Measurements from ENCODE around the gene TGM2. TPM values are rescaled to one million over a fixed set of nuclear protein-coding genes. Genes with fewer than 3 reads are reported as not detected.
A peak's percentile ranks its signal among the peaks of the same experiment; 100 is the strongest.

The TGM2 gene
- total RNA-seq, 4 donors from 2014 or later, result 31.4 to 216 (median 145) TPM

DNA sequence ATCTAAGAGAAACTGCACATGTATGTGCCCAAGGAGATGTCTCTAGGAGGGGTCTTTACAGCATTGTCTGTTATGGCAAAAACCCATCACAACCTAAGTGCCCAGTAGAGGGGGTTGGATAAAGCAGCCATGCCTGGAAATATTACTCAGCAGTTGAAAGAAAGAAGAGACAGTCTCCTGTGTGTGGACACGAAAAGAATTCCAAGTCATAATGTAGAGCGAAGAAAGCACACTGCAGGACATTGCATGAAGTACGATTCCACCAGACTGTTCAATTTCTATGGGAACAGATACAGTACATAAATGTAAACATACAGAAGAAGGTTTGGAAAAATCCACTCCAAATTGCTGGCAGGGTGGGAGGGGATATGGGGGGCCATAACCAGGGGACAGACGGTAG is 7.3 kb upstream of the TGM2 start:
- no peaks in the 10 kb centered on the region for H3K36me3 ChIP-seq
- TF ChIP-seq POLR2A (IDR thresholded peaks at IDR 0.05), result no peak
- TF ChIP-seq, protein P1, sequence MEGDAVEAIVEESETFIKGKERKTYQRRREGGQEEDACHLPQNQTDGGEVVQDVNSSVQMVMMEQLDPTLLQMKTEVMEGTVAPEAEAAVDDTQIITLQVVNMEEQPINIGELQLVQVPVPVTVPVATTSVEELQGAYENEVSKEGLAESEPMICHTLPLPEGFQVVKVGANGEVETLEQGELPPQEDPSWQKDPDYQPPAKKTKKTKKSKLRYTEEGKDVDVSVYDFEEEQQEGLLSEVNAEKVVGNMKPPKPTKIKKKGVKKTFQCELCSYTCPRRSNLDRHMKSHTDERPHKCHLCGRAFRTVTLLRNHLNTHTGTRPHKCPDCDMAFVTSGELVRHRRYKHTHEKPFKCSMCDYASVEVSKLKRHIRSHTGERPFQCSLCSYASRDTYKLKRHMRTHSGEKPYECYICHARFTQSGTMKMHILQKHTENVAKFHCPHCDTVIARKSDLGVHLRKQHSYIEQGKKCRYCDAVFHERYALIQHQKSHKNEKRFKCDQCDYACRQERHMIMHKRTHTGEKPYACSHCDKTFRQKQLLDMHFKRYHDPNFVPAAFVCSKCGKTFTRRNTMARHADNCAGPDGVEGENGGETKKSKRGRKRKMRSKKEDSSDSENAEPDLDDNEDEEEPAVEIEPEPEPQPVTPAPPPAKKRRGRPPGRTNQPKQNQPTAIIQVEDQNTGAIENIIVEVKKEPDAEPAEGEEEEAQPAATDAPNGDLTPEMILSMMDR (IDR thresholded peaks at IDR 0.05), result no peak
- no peaks in the 10 kb centered on the region for H3K27me3 ChIP-seq
- H3K27ac ChIP-seq, result no peak overlapping the region
- no peak overlapping the region for H3K4me3 ChIP-seq
- H3K4me1 ChIP-seq, result peaks cover 0 to 15% (median 0%) of the 10 kb centered on the region in 4 donors
- H3K9me3 ChIP-seq, result no peaks in the 10 kb centered on the region
- DNase-seq, result no peak

DNA sequence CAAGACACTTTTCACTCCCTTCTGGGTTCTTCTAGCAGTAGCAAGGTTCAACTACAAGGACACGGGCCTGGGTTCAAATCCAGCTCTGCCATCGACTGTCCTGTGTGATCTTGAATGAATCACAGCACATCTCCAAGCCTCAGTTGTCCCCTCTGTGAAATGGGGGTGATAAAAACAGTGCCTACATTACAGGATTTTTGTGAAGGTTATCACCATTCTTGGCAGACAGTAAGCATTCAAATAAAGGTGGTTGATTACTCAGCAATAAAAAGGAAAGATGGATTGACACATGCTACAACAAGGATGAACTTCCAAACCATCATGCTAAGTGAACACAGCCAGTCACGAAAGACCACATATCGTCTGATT is 6.6 kb upstream of the TGM2 start:
- Histone ChIP-seq H3K9me3 (no peaks in the 10 kb centered on the region), H3K4me1 (peaks cover 0 to 15% (median 0%) of the 10 kb centered on the region in 4 donors), H3K27ac (peak overlapping the region in 2 of 4 donors; percentile 8 to 17), H3K36me3 (no peaks in the 10 kb centered on the region), H3K4me3 (no peak overlapping the region), H3K27me3 (no peaks in the 10 kb centered on the region)
- no peak for DNase-seq
- TF ChIP-seq POLR2A (IDR thresholded peaks at IDR 0.05), result no peak
- TF ChIP-seq, protein P1 (IDR thresholded peaks at IDR 0.05), result no peak

DNA sequence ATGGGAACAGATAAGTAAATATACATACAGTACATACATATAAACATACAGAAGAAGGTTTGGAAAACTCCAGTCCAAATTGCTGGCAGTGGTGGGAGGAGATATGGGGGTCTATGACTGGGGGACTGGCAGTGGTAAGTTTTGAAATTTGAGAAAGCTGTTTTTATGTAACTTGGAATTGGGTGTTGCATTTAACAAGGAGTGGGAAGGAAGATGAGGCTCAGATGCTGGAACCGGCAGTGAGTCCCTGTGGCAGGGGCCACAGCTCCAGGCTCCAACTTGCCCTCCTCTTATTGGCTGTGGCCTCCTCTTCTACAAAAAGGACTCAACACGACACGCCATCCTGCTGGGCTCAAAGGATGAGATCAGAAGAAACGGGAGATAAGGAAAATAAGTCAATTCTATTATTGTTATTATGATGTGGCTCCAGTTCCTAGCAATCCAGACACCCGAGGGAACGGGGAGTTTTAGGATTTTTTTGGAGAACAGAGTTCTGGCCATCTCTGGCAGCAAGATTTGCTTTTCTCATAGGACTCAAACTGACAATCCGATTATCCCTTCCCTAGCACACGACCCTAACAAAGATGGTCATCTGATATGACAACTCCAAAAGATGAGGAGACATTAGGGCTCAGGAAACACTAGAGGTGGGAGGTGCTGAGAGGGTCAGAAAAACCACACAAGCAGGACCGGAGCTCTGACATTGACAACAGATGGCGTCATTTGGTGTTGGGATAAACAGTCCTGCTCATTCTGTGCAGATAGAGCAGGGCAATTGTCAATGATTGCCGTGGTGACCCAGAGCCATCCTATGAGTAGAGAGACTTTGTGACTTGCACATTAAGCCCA is 6.0 kb upstream of the TGM2 start:
- Histone ChIP-seq H3K36me3 (no peaks in the 10 kb centered on the region), H3K4me1 (peaks cover 0 to 15% (median 0%) of the 10 kb centered on the region in 4 donors), H3K27me3 (no peaks in the 10 kb centered on the region), H3K9me3 (no peaks in the 10 kb centered on the region), H3K27ac (peak overlapping the region in 2 of 4 donors; percentile 8 to 17), H3K4me3 (no peak overlapping the region)
- DNase-seq, result no peak
- TF ChIP-seq, protein P1 (IDR thresholded peaks at IDR 0.05), result no peak
- TF ChIP-seq POLR2A (IDR thresholded peaks at IDR 0.05), result no peak

DNA sequence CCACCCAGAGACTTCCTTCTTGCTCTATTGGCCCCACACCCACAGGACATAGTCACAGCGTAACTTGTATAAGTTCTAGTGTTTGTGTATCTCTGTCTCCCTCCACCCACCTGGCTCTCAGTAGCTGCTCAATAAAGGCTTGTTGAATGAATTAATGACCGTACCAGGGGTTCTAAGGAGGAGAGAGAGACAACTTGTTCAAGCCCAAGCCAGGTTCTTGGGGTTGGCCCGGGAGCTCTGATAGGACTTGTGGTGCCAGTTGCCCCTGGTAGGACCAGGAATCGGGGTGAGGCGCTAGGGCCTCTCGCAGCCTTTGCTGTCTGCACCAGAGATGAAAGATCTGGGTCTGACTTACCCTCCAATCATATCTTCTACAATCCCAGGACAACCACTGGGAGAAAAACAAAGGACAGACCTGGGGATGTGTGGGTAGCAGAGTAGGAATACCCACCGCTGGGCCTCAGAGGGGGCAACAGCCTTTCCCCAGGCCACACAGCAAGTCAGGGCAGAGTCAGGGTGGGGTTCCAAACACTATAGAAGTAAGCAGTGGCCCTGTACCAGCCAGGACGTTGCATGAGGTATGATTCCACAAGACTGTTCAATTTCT is 5.3 kb upstream of the TGM2 start:
- no peaks in the 10 kb centered on the region for H3K36me3 ChIP-seq
- TF ChIP-seq POLR2A (IDR thresholded peaks at IDR 0.05), result no peak
- TF ChIP-seq, protein P1 (IDR thresholded peaks at IDR 0.05), result no peak
- H3K4me1 ChIP-seq, result peaks cover 0 to 21% (median 3%) of the 10 kb centered on the region in 4 donors
- peak overlapping the region in 1 of 4 donors; percentile 8 for H3K27ac ChIP-seq
- no peak for DNase-seq
- H3K27me3 ChIP-seq, result no peaks in the 10 kb centered on the region
- H3K9me3 ChIP-seq, result no peaks in the 10 kb centered on the region
- H3K4me3 ChIP-seq, result no peak overlapping the region

- Histone ChIP-seq H3K27me3 (no peaks in the 10 kb centered on the region), H3K27ac (peak overlapping the region in 1 of 4 donors; percentile 23), H3K4me3 (no peak overlapping the region), H3K36me3 (no peaks in the 10 kb centered on the region), H3K9me3 (no peaks in the 10 kb centered on the region), H3K4me1 (peaks cover 0 to 21% (median 3%) of the 10 kb centered on the region in 4 donors)
- TF ChIP-seq POLR2A (IDR thresholded peaks at IDR 0.05), result no peak
- TF ChIP-seq, protein P1 (IDR thresholded peaks at IDR 0.05), result no peak
- DNase-seq, result no peak
Measured at GRCh38 chr20:38169636-38170193, 4.6 kb upstream of the TGM2 start.
